Measurements from ENCODE around the gene SYCE1L.

DNA sequence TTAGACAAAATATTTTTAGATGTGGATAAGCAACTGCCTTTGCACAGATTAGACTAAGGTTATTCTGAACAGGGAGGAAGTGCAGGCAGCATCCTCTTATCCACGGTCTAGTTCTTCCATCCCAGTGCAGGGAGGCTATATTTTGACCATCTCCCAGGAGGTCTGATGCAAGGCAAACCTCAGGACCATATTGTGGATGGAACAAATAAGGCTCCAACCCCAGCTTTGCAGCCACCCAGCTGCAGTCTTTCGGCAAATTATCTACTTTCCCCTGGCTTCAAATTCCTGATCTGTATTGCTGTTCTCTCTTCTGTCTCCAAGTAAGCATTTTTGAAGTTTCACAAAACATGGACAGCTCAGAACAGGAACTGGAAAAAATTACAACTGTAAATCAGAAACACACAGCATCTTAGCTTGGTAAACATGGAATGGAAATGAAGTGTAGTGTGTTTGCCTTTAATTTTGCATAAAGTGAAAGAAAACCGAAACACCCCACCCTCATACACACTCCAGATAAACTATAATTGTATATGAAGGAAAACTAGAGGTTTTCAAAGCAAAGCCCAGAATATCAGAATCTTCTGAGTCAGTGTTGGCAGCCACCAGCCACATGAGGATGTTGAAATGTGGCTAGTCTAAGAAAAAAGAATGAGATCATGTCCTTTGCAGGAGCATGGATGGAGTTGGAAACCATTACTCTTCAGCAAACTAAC lies 41.7 kb upstream of the SYCE1L start:
- TF ChIP-seq POLR2AphosphoS5 (IDR thresholded peaks at IDR 0.05) = no peak
- TF ChIP-seq, protein P1, sequence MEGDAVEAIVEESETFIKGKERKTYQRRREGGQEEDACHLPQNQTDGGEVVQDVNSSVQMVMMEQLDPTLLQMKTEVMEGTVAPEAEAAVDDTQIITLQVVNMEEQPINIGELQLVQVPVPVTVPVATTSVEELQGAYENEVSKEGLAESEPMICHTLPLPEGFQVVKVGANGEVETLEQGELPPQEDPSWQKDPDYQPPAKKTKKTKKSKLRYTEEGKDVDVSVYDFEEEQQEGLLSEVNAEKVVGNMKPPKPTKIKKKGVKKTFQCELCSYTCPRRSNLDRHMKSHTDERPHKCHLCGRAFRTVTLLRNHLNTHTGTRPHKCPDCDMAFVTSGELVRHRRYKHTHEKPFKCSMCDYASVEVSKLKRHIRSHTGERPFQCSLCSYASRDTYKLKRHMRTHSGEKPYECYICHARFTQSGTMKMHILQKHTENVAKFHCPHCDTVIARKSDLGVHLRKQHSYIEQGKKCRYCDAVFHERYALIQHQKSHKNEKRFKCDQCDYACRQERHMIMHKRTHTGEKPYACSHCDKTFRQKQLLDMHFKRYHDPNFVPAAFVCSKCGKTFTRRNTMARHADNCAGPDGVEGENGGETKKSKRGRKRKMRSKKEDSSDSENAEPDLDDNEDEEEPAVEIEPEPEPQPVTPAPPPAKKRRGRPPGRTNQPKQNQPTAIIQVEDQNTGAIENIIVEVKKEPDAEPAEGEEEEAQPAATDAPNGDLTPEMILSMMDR (IDR thresholded peaks at IDR 0.05) = no peak
